ENCODE measurements around the gene SLC16A7. TPM values are rescaled to one million over a fixed set of nuclear protein-coding genes. Genes with fewer than 3 reads are reported as not detected.
A peak's percentile ranks its signal among the peaks of the same experiment; 100 is the strongest.

The SLC16A7 gene
- total RNA-seq, 1 donor from 2014 or later, result 26.0 TPM

DNA sequence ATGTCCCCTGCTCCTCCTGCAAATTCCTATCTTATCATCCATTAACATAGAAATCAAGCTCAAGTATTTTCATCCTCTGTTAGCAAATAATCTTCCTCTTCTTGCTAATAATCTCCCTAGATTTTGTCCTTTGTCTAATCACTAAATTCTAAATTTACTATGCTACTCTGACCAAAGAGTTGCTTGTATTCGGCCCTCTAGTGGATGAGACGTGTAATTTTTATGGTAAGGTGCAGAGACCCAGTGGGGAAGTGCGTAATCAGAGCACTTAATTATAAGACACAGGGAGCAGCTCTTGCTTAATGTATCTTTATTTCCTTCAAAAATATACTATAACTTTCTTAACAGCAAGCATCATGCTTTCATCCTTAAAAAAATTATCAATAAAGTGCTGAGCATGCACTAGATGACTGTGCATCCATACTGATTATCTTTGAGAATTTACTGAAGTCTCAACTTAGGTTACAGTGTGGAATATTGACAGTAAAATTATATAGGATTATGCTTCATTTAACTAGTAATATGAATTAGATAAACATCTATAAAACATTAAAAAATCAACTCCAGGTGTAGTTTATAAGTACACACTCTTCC is 212.6 kb downstream of the SLC16A7 start:
- DNase-seq (no peak), ATAC-seq (peak; percentile 80)
- Histone ChIP-seq H3K36me3 (no peaks in the 10 kb centered on the region), H3K4me3 (no peak overlapping the region), H3K4me1 (no peaks in the 10 kb centered on the region), H3K27ac (no peak overlapping the region), H3K27me3 (peaks cover 3% of the 10 kb centered on the region), H3K9me3 (no peaks in the 10 kb centered on the region)
- TF ChIP-seq, protein P1, sequence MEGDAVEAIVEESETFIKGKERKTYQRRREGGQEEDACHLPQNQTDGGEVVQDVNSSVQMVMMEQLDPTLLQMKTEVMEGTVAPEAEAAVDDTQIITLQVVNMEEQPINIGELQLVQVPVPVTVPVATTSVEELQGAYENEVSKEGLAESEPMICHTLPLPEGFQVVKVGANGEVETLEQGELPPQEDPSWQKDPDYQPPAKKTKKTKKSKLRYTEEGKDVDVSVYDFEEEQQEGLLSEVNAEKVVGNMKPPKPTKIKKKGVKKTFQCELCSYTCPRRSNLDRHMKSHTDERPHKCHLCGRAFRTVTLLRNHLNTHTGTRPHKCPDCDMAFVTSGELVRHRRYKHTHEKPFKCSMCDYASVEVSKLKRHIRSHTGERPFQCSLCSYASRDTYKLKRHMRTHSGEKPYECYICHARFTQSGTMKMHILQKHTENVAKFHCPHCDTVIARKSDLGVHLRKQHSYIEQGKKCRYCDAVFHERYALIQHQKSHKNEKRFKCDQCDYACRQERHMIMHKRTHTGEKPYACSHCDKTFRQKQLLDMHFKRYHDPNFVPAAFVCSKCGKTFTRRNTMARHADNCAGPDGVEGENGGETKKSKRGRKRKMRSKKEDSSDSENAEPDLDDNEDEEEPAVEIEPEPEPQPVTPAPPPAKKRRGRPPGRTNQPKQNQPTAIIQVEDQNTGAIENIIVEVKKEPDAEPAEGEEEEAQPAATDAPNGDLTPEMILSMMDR (IDR thresholded peaks at IDR 0.05), result peak; percentile 80
- intact Hi-C loops (cut with DNase I), result no loop called here

DNA sequence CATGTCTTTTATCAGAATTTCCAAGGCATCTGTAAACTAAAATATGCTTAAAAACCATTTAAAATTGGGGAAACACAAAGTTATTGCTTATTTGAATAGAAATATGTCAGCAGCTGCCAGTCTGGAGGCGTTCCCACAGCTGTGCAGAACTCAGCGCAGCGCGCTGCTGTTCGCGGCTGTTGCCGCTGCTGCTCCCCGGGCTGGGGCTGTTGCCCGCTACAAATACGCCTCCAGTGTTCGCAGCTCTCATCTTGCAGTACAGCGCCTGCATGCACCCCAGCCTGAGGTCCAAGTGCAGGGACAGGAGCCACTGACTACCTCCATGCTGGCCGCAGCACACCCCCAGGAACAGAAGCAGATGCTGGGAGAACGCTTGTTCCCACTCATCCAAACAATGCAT is 216.2 kb downstream of the SLC16A7 start:
- H3K4me1 ChIP-seq, result no peaks in the 10 kb centered on the region
- no peaks in the 10 kb centered on the region for H3K9me3 ChIP-seq
- H3K27me3 ChIP-seq, result peaks cover 3% of the 10 kb centered on the region
- no peak overlapping the region for H3K27ac ChIP-seq
- ATAC-seq (no peak), DNase-seq (no peak)
- H3K4me3 ChIP-seq, result no peak overlapping the region
- no peaks in the 10 kb centered on the region for H3K36me3 ChIP-seq
- intact Hi-C loops (cut with DNase I), result no loop called here
- TF ChIP-seq, protein P1 (IDR thresholded peaks at IDR 0.05), result no peak

DNA sequence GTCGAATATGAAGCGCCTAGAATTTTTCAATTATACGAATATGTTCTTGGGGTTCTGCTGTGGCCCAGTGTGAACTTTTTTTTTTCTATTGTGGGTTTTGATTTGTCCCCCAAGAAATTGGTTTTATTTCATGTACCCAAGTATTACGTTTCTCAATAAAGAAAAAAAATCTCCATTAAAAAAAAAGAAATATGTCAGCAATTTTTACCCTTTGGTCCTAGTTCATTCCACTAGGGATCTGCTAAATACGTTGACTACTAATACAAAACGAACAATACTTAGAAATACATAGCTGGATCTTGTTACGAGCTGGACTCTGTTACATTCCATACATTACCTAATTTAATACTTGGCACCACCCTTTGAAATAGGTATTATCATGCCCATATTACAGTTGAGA is 216.9 kb downstream of the SLC16A7 start:
- Histone ChIP-seq H3K36me3 (no peaks in the 10 kb centered on the region), H3K27ac (no peak overlapping the region), H3K27me3 (peaks cover 3% of the 10 kb centered on the region), H3K4me3 (no peak overlapping the region), H3K4me1 (no peaks in the 10 kb centered on the region), H3K9me3 (no peaks in the 10 kb centered on the region)
- no peak for ATAC-seq
- no peak for DNase-seq
- TF ChIP-seq, protein P1 (IDR thresholded peaks at IDR 0.05), result no peak
- intact Hi-C loops (cut with DNase I), result no loop called here

DNA sequence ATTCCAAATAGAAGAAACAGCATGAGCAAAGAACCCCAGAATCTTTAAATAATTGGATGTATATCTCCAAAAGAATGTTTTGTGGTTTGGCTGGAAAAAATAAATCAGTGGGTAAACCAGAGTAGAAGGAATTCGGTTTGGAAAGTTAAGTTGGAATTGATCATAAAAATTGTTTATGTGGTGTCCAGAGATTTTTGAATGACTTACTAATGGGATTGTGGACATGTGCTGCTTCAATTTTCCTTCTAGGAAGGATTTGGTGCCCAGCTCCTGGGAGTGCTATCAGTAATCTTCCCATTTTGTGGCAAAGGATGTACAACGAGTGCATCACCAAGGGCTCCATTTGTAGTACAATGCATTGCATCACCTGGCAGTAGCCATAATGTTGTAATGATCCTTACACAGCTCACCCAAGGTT is 224.8 kb downstream of the SLC16A7 start:
- no peaks in the 10 kb centered on the region for H3K36me3 ChIP-seq
- H3K27me3 ChIP-seq, result no peaks in the 10 kb centered on the region
- H3K4me1 ChIP-seq, result no peaks in the 10 kb centered on the region
- DNase-seq (no peak), ATAC-seq (no peak)
- H3K27ac ChIP-seq, result no peak overlapping the region
- TF ChIP-seq, protein P1 (IDR thresholded peaks at IDR 0.05), result no peak
- H3K4me3 ChIP-seq, result no peak overlapping the region
- intact Hi-C loops (cut with DNase I), result no loop called here
- H3K9me3 ChIP-seq, result no peaks in the 10 kb centered on the region

DNA sequence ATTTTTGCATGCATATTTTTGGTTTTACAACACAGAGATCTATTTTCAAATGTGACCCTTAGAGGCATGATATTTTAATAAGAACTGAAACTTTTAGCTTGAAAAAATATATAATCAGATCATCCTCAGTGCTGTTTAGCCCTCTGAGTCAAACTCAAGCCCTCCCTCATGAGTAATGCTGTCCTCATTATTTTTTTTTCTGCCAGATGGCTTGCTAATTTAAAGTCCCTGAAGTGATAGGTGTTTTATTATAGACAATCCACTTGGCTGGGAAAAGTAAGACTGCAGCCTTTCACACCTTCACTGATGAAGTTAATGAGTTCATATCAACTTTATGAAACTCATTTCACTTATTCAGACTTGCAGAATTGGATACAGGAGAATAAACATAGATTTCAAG is 227.7 kb downstream of the SLC16A7 start:
- Histone ChIP-seq H3K4me3 (no peak overlapping the region), H3K27me3 (no peaks in the 10 kb centered on the region), H3K4me1 (no peaks in the 10 kb centered on the region), H3K36me3 (no peaks in the 10 kb centered on the region), H3K9me3 (no peaks in the 10 kb centered on the region), H3K27ac (no peak overlapping the region)
- no peak for DNase-seq
- intact Hi-C loops (cut with DNase I), result no loop called here
- no peak for ATAC-seq
- TF ChIP-seq, protein P1 (IDR thresholded peaks at IDR 0.05), result no peak

DNA sequence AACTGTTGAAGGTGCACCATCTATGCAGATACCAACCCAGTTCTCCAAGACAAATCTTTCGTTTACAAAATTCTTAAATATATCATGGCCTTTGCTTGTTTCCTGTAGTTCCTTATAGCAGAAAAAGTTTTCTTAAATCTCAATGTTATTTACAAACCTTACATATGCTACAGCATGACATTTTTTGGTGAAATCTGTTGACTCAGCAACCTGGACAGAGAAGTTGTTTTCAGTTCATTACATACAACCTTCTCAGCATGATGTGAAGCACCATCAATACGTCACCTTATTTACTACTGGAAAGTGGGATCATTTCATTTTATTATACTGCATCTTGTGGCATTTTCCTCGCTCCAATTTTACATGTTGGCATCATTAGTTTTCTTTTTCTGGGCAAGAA is 231.9 kb downstream of the SLC16A7 start:
- DNase-seq, result no peak
- Histone ChIP-seq H3K4me3 (no peak overlapping the region), H3K36me3 (no peaks in the 10 kb centered on the region), H3K27me3 (no peaks in the 10 kb centered on the region), H3K27ac (no peak overlapping the region), H3K9me3 (no peaks in the 10 kb centered on the region), H3K4me1 (no peaks in the 10 kb centered on the region)
- TF ChIP-seq, protein P1 (IDR thresholded peaks at IDR 0.05), result no peak
- ATAC-seq, result no peak
- intact Hi-C loops (cut with DNase I), result no loop called here

Measured in upper lobe of right lung (tissue), 1 donor.